IMR-90 (cell line): ENCODE measurements around the gene CTIF. TPM values are rescaled to one million over a fixed set of nuclear protein-coding genes. Genes with fewer than 3 reads are reported as not detected.
A peak's percentile ranks its signal among the peaks of the same experiment; 100 is the strongest.

Experiments used
- ATAC-seq: fragments of 200-7000 bp; cut with Tn5 transposase; 2 replicates; pipeline ENCODE4 v1.9.1; 2020; ENCODE audit warnings: low read depth, mild to moderate bottlenecking, moderate library complexity
- BruUV-seq: library from RNA; stranded (reverse); fragments of 400-500 nt; replicated peaks from 2 replicates; lab custom pipeline; 2021; lab: Mats Ljungman, UMichigan
- CTCF ChIA-PET: fragments of 300-600 bp; formaldehyde crosslinking; extraction: SDS; loops from one replicate; lab custom pipeline; 2021; ENCODE audit warnings: antibody characterized with exemption; lab: Yijun Ruan, JAX
- POLR2A ChIA-PET: fragments of 300-600 bp; sonication (Branson Sonifier 250); formaldehyde crosslinking; loops from one replicate; lab custom pipeline; 2022; ENCODE audit warnings: antibody characterized with exemption; ENCODE audit not compliant: unreplicated experiment; lab: Charles Lee
- DNase-seq: peaks from one replicate; pipeline ENCODE4 v3.0.0; 2013
- H2AFZ ChIP-seq: replicated peaks from 2 replicates; pipeline ENCODE3; 2013; ENCODE audit warnings: low read length, mild to moderate bottlenecking; ENCODE audit not compliant: poor library complexity
- H2AK5ac ChIP-seq: 2 replicates; pipeline ENCODE4 v1.6.1; 2013; ENCODE audit warnings: low read depth, low read length, inconsistent platforms
- H2AK9ac ChIP-seq: replicated peaks from 2 replicates; pipeline ENCODE3; 2013; ENCODE audit warnings: mild to moderate bottlenecking, low read depth, low read length, moderate library complexity; ENCODE audit not compliant: poor library complexity
- H2BK120ac ChIP-seq: 2 replicates; pipeline ENCODE4 v1.6.1; 2013; ENCODE audit warnings: low read depth, low read length, inconsistent platforms
- H2BK15ac ChIP-seq: 3 replicates; pipeline ENCODE4 v1.6.1; 2013; ENCODE audit warnings: low read depth, low read length, inconsistent platforms
- H2BK20ac ChIP-seq: 2 replicates; pipeline ENCODE4 v1.6.1; 2013; ENCODE audit warnings: low read depth, mild to moderate bottlenecking, inconsistent platforms, low read length, moderate library complexity
- H2BK5ac ChIP-seq: 2 replicates; pipeline ENCODE4 v1.6.1; 2013; ENCODE audit warnings: mild to moderate bottlenecking, low read depth, low read length, inconsistent platforms; ENCODE audit not compliant: poor library complexity, severe bottlenecking
- H3K14ac ChIP-seq: replicated peaks from 2 replicates; pipeline ENCODE4 v1.6.1; 2013; ENCODE audit warnings: low read depth, low read length, inconsistent platforms
- H3K18ac ChIP-seq: 2 replicates; pipeline ENCODE4 v1.6.1; 2013; ENCODE audit warnings: low read depth, low read length, control low read depth
- H3K23ac ChIP-seq: 2 replicates; pipeline ENCODE4 v1.6.1; 2013; ENCODE audit warnings: low read depth, low read length, inconsistent platforms
- H3K27ac ChIP-seq: 2 replicates; pipeline ENCODE4 v1.5.1; 2013; ENCODE audit warnings: mild to moderate bottlenecking, control low read depth, low read length; ENCODE audit not compliant: insufficient read depth
- H3K27me3 ChIP-seq: 2 replicates; pipeline ENCODE4 v1.6.1; 2013; ENCODE audit warnings: low read length; ENCODE audit not compliant: control insufficient read depth, insufficient read depth
- H3K36me3 ChIP-seq: 2 replicates; pipeline ENCODE4 v1.6.1; 2013; ENCODE audit warnings: low read length, mixed read lengths; ENCODE audit not compliant: control insufficient read depth, insufficient read depth
- H3K4ac ChIP-seq: 2 replicates; pipeline ENCODE4 v1.6.1; 2013; ENCODE audit warnings: low read depth, low read length, inconsistent platforms
- H3K4me1 ChIP-seq: 2 replicates; pipeline ENCODE4 v1.6.1; 2013; ENCODE audit warnings: low read length, mixed read lengths; ENCODE audit not compliant: control insufficient read depth, insufficient read depth
- H3K4me2 ChIP-seq: 2 replicates; pipeline ENCODE4 v1.6.1; 2013; ENCODE audit warnings: low read depth, mild to moderate bottlenecking, control low read depth, low read length, moderate library complexity
- H3K4me3 ChIP-seq: 2 replicates; pipeline ENCODE4 v1.5.1; 2013; ENCODE audit warnings: low read depth, mild to moderate bottlenecking, control low read depth, low read length, moderate library complexity; ENCODE audit not compliant: insufficient read depth
- H3K56ac ChIP-seq: 2 replicates; pipeline ENCODE4 v1.6.1; 2013; ENCODE audit warnings: low read length, inconsistent platforms; ENCODE audit not compliant: insufficient read depth; ENCODE audit errors: extremely low read depth
- H3K79me1 ChIP-seq, 2 experiments: 2 replicates each; pipeline ENCODE4 v1.6.1; 2013; ENCODE audit warnings: low read length in 2 of 2, inconsistent platforms in 1 of 2, low read depth in 1 of 2
- H3K9ac ChIP-seq: 2 replicates; pipeline ENCODE4 v1.6.1; 2013; ENCODE audit warnings: low read depth, low read length, control low read depth
- H3K9me1 ChIP-seq: 2 replicates; pipeline ENCODE4 v1.6.1; 2013; ENCODE audit warnings: low read length, inconsistent platforms; ENCODE audit not compliant: insufficient read depth
- H3K9me3 ChIP-seq: 2 replicates; pipeline ENCODE4 v1.6.1; 2013; ENCODE audit warnings: low read length; ENCODE audit not compliant: control insufficient read depth, insufficient read depth
- H4K20me1 ChIP-seq: 2 replicates; pipeline ENCODE4 v1.6.1; 2013; ENCODE audit warnings: low read length, inconsistent platforms; ENCODE audit not compliant: insufficient read depth
- H4K5ac ChIP-seq: 2 replicates; pipeline ENCODE4 v1.6.1; 2013; ENCODE audit warnings: mild to moderate bottlenecking, low read depth, low read length, control low read depth
- H4K8ac ChIP-seq, 2 experiments: 2 replicates each; pipeline ENCODE4 v1.6.1; 2013; ENCODE audit warnings: low read depth in 2 of 2, low read length in 2 of 2, control low read depth in 1 of 2, inconsistent platforms in 1 of 2
- H4K91ac ChIP-seq: 2 replicates; pipeline ENCODE4 v1.6.1; 2013; ENCODE audit warnings: low read depth, low read length, inconsistent platforms; ENCODE audit not compliant: insufficient read depth
- MAFK ChIP-seq: IDR thresholded peaks from 2 replicates; pipeline ENCODE4 v1.6.1; 2012; ENCODE audit warnings: low read depth, low read length, improper control_type of control experiment
- RAD21 ChIP-seq: IDR thresholded peaks from 2 replicates; pipeline ENCODE4 v1.6.1; 2012; ENCODE audit warnings: low read length, improper control_type of control experiment
- RCOR1 ChIP-seq: IDR thresholded peaks from 2 replicates; pipeline ENCODE4 v1.6.1; 2012; ENCODE audit warnings: mild to moderate bottlenecking, low read length, improper control_type of control experiment; ENCODE audit not compliant: insufficient replicate concordance
- RFX5 ChIP-seq: IDR thresholded peaks from 2 replicates; pipeline ENCODE4 v1.8.0; 2012; ENCODE audit warnings: low read depth, mild to moderate bottlenecking, low read length, moderate library complexity
- SMC3 ChIP-seq: fragments of 150-350 bp; IDR thresholded peaks from 2 replicates; pipeline ENCODE4 v1.6.1; 2016; ENCODE audit warnings: low read depth, mild to moderate bottlenecking, antibody characterized with exemption, low read length, moderate library complexity
- WGBS, 2 experiments: methylation state at CpG; one replicate each; pipeline versions ENCODE4 v1.1.5 to v1.1.7; 2013; ENCODE audit warnings: missing lambda C conversion rate in 2 of 2; ENCODE audit not compliant: insufficient read length in 1 of 2; ENCODE audit errors: extremely low coverage in 2 of 2; 5-methylcytosine and 5-hydroxymethylcytosine counted together
- dilution Hi-C: fragments of 300-500 bp; cut with HindIII; formaldehyde crosslinking; loops from one replicate; pipeline ENCODE4 v1.14.3; 2018; ENCODE audit warnings: low sequenced_read_pairs; ENCODE audit not compliant: unreplicated experiment
- in situ Hi-C: fragments of 300-500 bp; cut with MboI; formaldehyde crosslinking; loops from 3 replicates; pipeline ENCODE4 v1.14.3; 2019; ENCODE audit warnings: low sequenced_read_pairs, inconsistent platforms, mixed read lengths
- intact Hi-C: fragments of 100-400 bp; cut with micrococcal nuclease; formaldehyde crosslinking; loops from 2 replicates; pipeline ENCODE4 v1.10.0; 2022
- polyA plus RNA-seq, 3 experiments: library from polyadenylated mRNA; depleted of rRNA; stranded (reverse); fragments of >200 nt; gene quantifications; 2 replicates each; pipeline ENCODE4 v1.2.3, GENCODE V29; 2012; ENCODE audit warnings: low replicate concordance in 1 of 3
- total RNA-seq: library from RNA; depleted of rRNA; stranded (reverse); fragments of >200 nt; gene quantifications from 2 replicates; pipeline ENCODE4 v1.2.3, GENCODE V29; 2012

CTIF gene
- total and polyA plus RNA-seq, 2 of the 4 experiments (the other 2 are of a cell fraction) = 25.1 to 57.0 TPM

- Histone ChIP-seq H3K4me2 (no peak overlapping the region), H4K20me1 (peaks cover 41% of the 10 kb centered on the region), H3K27ac (no peak overlapping the region), H2AK9ac (peak overlapping the region; percentile 19), H2BK120ac (peak overlapping the region; percentile 93; the same call in 1 of the 2 replicates), H2AK5ac (peak overlapping the region; percentile 76), H3K9me3 (no peaks in the 10 kb centered on the region), H3K4me1 (peaks cover 25% of the 10 kb centered on the region), H3K36me3 (peaks cover 23% of the 10 kb centered on the region), H3K9ac (no peak overlapping the region), H3K27me3 (no peaks in the 10 kb centered on the region), H2BK15ac (peak overlapping the region; percentile 67; the same call in 2 of the 3 replicates), H2AFZ (no peak overlapping the region), H4K91ac (peak overlapping the region; percentile 42; the same call in 1 of the 2 replicates), H4K5ac (peak overlapping the region; percentile 25), H3K79me1 (peaks cover 48 to 96% of the 10 kb centered on the region in 2 experiments), H3K4me3 (no peak overlapping the region), H3K23ac (no peak overlapping the region), H3K18ac (peak overlapping the region; percentile 20; the same call in 1 of the 2 replicates), H2BK5ac (no peak overlapping the region), H3K4ac (peak overlapping the region; percentile 75), H3K9me1 (peaks cover 27% of the 10 kb centered on the region), H3K14ac (peak overlapping the region; percentile 11; the same call in 1 of the 2 replicates), H4K8ac (peak overlapping the region in 1 of 2 experiments; percentile 60; a peak in 3 of 4 replicates), H2BK20ac (no peak overlapping the region; the same call in 1 of the 2 replicates), H3K56ac (no peak overlapping the region)
- POLR2A ChIA-PET = no interaction called here
- dilution Hi-C loops (no loop called here), in situ Hi-C loops (loop anchor here (5.0 kb wide), 2 partner anchors 116 to 186 kb away; no protein-coding TSS in a partner anchor), intact Hi-C loops (loop anchor here (5.0 to 10.0 kb wide), 2 partner anchors 59 to 431 kb away; no protein-coding TSS in a partner anchor)
- ATAC-seq (no peak), DNase-seq (no peak)
- 93% methylated on average over 3 of the region's 14 CpGs; no CpG with 5 or more reads in 1 of the 2 experiments for WGBS, 2 experiments
- CTCF ChIA-PET = interaction anchor here (1.9 to 2.8 kb wide), 2 partner anchors 23 to 188 kb away, joined by 4 to 17 read pairs; no protein-coding TSS in a partner anchor
- no TSS peak for BruUV-seq
- TF ChIP-seq MAFK (no peak), SMC3 (no peak), RCOR1 (no peak), RFX5 (no peak), RAD21 (no peak)
Measured at GRCh38 chr18:48663096-48663930, 124.5 kb downstream of the CTIF start.
